ENCODE measurements around the gene KRT20. TPM values are rescaled to one million over a fixed set of nuclear protein-coding genes. Genes with fewer than 3 reads are reported as not detected.
A peak's percentile ranks its signal among the peaks of the same experiment; 100 is the strongest.

Gene KRT20
- total and polyA plus RNA-seq, 8 donors: 3.9 to 370 (median 86.5) TPM; not detected in 2

DNA sequence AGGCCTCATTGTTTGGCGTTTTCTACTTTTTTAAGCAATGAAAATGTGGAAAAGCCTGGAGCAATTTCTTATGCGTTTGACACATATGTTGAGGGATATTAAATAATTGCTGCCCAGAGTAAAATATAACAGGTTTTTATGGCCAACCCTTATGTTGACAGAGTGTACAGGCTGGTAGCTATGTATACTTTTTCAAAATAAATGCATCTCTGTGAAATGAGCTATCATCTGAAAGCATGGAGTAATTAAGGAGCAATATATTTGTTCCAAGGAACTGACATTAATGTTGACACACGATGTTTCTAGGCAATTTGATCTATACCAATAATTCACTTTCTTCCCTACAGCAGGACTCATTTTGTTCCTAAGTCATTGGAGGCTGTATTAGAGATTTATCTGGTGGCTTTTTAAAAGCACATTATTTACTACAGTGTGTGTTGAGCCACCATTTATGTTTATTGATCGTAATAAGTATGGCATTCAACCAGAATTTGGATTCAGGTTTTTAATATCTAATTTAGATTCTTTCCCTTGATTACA, 11.9 kb upstream of the KRT20 start:
- no peaks in the 10 kb centered on the region for H3K9me3 ChIP-seq
- H3K27ac ChIP-seq: no peak overlapping the region
- no peak for DNase-seq
- intact Hi-C loops (cut with DNase I; ENCODE audit: low total_unique reads): no loop called here
- peaks cover 0 to 32% (median 0%) of the 10 kb centered on the region in 3 donors for H3K27me3 ChIP-seq
- H3K4me1 ChIP-seq: no peaks in the 10 kb centered on the region
- H3K4me3 ChIP-seq: no peak overlapping the region
- TF ChIP-seq POLR2A (IDR thresholded peaks at IDR 0.05) (no peak), EP300 (IDR thresholded peaks at IDR 0.05) (no peak), POLR2AphosphoS5 (IDR thresholded peaks at IDR 0.05) (no peak)
- TF ChIP-seq, protein P1, sequence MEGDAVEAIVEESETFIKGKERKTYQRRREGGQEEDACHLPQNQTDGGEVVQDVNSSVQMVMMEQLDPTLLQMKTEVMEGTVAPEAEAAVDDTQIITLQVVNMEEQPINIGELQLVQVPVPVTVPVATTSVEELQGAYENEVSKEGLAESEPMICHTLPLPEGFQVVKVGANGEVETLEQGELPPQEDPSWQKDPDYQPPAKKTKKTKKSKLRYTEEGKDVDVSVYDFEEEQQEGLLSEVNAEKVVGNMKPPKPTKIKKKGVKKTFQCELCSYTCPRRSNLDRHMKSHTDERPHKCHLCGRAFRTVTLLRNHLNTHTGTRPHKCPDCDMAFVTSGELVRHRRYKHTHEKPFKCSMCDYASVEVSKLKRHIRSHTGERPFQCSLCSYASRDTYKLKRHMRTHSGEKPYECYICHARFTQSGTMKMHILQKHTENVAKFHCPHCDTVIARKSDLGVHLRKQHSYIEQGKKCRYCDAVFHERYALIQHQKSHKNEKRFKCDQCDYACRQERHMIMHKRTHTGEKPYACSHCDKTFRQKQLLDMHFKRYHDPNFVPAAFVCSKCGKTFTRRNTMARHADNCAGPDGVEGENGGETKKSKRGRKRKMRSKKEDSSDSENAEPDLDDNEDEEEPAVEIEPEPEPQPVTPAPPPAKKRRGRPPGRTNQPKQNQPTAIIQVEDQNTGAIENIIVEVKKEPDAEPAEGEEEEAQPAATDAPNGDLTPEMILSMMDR (IDR thresholded peaks at IDR 0.05): no peak
- no peaks in the 10 kb centered on the region for H3K36me3 ChIP-seq
- 86 to 89% (median 87%) methylated on average over 4 of the region's 4 CpGs for WGBS, 5 donors

GRCh38 chr17:40895106-40895730, 10.2 kb upstream of the KRT20 start:
- Histone ChIP-seq H3K36me3 (no peaks in the 10 kb centered on the region), H3K27me3 (peaks cover 0 to 25% (median 0%) of the 10 kb centered on the region in 3 donors), H3K9me3 (no peaks in the 10 kb centered on the region), H3K27ac (no peak overlapping the region), H3K4me1 (no peaks in the 10 kb centered on the region), H3K4me3 (no peak overlapping the region)
- intact Hi-C loops (cut with DNase I; ENCODE audit: low total_unique reads): no loop called here
- WGBS, 5 donors: 68 to 78% (median 70%) methylated on average over 9 of the region's 9 CpGs
- no peak for DNase-seq
- TF ChIP-seq, protein P1 (IDR thresholded peaks at IDR 0.05): no peak
- no peak for TF ChIP-seq EP300 (IDR thresholded peaks at IDR 0.05)
- TF ChIP-seq POLR2A (IDR thresholded peaks at IDR 0.05): no peak
- no peak for TF ChIP-seq POLR2AphosphoS5 (IDR thresholded peaks at IDR 0.05)

DNA sequence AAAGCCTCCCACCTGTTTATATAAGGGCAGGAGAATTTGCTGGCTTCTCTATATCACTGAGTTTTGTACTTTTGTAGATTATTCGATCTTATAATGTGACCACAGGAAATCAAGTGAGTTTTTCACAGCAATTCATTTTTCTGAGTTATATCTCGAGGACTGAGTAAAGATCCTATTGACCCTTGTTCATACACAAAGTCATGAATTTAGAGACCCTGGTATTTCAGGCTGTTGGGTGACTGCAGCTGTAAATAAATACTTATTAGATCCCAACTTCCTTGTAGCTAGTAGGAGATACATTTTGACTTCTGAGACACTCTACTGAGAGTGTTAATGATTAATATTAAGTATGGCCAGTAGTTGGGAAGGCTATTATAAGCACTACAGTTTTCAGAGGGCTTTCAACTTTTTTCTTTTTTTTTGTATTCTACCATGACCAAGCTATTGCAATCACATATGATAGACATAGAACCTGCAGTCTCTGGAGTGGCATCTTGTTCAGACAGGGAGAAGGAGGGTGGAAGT, 3.2 kb upstream of the KRT20 start:
- 35 to 54% (median 39%) methylated on average over 2 of the region's 2 CpGs for WGBS, 5 donors
- H3K4me3 ChIP-seq: no peak overlapping the region
- no peak for DNase-seq
- H3K4me1 ChIP-seq: no peaks in the 10 kb centered on the region
- H3K9me3 ChIP-seq: no peaks in the 10 kb centered on the region
- no peaks in the 10 kb centered on the region for H3K36me3 ChIP-seq
- H3K27me3 ChIP-seq: peaks cover 0 to 40% (median 0%) of the 10 kb centered on the region in 3 donors
- intact Hi-C loops (cut with DNase I; ENCODE audit: low total_unique reads): no loop called here
- no peak overlapping the region for H3K27ac ChIP-seq
- no peak for TF ChIP-seq POLR2A (IDR thresholded peaks at IDR 0.05)
- no peak for TF ChIP-seq EP300 (IDR thresholded peaks at IDR 0.05)

DNA sequence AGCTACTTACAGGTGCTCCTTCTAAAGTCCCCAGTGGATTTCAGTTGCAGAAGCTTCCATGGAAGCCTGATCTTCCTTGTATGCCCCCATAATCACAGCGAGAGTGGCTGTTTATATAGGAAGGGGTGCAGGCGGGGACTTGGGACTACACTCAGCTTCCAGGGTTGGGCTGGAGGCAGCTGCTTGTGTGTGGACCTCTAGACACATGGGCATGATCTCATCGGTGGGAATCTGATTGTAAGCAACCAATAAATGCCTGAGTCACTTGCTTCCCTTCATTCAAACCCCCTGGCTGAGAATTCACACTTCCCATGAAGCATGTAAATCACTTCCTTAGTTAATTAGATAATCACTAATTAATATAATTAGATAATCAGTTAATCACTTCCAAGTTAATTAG, 1.0 kb upstream of the KRT20 start:
- intact Hi-C loops (cut with DNase I; ENCODE audit: low total_unique reads): no loop called here
- Histone ChIP-seq H3K36me3 (no peaks in the 10 kb centered on the region), H3K27me3 (peaks cover 0 to 31% (median 0%) of the 10 kb centered on the region in 3 donors), H3K9me3 (no peaks in the 10 kb centered on the region), H3K27ac (no peak overlapping the region), H3K4me3 (no peak overlapping the region), H3K4me1 (no peaks in the 10 kb centered on the region)
- TF ChIP-seq EP300 (IDR thresholded peaks at IDR 0.05): no peak
- TF ChIP-seq POLR2AphosphoS5 (IDR thresholded peaks at IDR 0.05): no peak
- TF ChIP-seq POLR2A (IDR thresholded peaks at IDR 0.05): no peak
- TF ChIP-seq, protein P1 (IDR thresholded peaks at IDR 0.05): no peak
- WGBS, 5 donors: 31 to 53% (median 44%) methylated on average over 3 of the region's 3 CpGs
- peak in 1 of 2 donors; percentile 62 for DNase-seq

Data from stomach (tissue), 9 donors.